HepG2 (cell line): Measurements from ENCODE around the gene TNFAIP1. TPM values are rescaled to one million over a fixed set of nuclear protein-coding genes. Genes with fewer than 3 reads are reported as not detected.
A peak's percentile ranks its signal among the peaks of the same experiment; 100 is the strongest.

Experiments used
- ARID4A ChIP-seq: sonication (generic); formaldehyde crosslinking; IDR thresholded peaks from 2 replicates; pipeline ENCODE4 v1.5.0; 2020; ENCODE audit warnings: mild to moderate bottlenecking, missing genetic modification reagents, borderline replicate concordance
- BRD4 ChIP-seq: sonication (generic); formaldehyde crosslinking; IDR thresholded peaks from 2 replicates; pipeline ENCODE4 v1.4.0; 2020; ENCODE audit warnings: missing genetic modification reagents
- CAMTA2 ChIP-seq: sonication (generic); formaldehyde crosslinking; IDR thresholded peaks from 2 replicates; pipeline ENCODE4 v1.4.0; 2020; ENCODE audit warnings: mild to moderate bottlenecking, missing genetic modification reagents, borderline replicate concordance
- CEBPG ChIP-seq: IDR thresholded peaks from 2 replicates; pipeline ENCODE4 v1.6.1; 2016
- ELK4 ChIP-seq: sonication (generic); formaldehyde crosslinking; IDR thresholded peaks from 2 replicates; pipeline ENCODE4 v1.9.0; 2021; ENCODE audit warnings: missing genetic modification reagents, borderline replicate concordance
- GABPB1 ChIP-seq: IDR thresholded peaks from 2 replicates; pipeline ENCODE4 v1.6.1; 2016; ENCODE audit warnings: mild to moderate bottlenecking, missing genetic modification reagents, moderate library complexity, missing compliant biosample characterization
- KDM1A ChIP-seq: IDR thresholded peaks from 2 replicates; pipeline ENCODE4 v1.6.1; 2016; ENCODE audit warnings: missing compliant biosample characterization
- KLF12 ChIP-seq: sonication (generic); formaldehyde crosslinking; IDR thresholded peaks from 2 replicates; pipeline ENCODE4 v1.4.0; 2020; ENCODE audit warnings: missing genetic modification reagents, borderline replicate concordance
- KLF13 ChIP-seq: sonication (generic); formaldehyde crosslinking; IDR thresholded peaks from 2 replicates; pipeline ENCODE4 v1.4.0; 2020; ENCODE audit warnings: mild to moderate bottlenecking, missing genetic modification reagents
- NFE2L1 ChIP-seq: sonication (generic); formaldehyde crosslinking; IDR thresholded peaks from 2 replicates; pipeline ENCODE4 v1.4.0; 2020; ENCODE audit warnings: missing genetic modification reagents, mild to moderate bottlenecking, borderline replicate concordance
- NFKBIZ ChIP-seq: IDR thresholded peaks from 2 replicates; pipeline ENCODE4 v1.6.1; 2018; ENCODE audit warnings: missing genetic modification reagents, missing compliant biosample characterization
- RNF2 ChIP-seq: fragments of 450-650 bp; conservative IDR thresholded peaks from 2 replicates; pipeline ENCODE4 v1.6.1; 2016; ENCODE audit warnings: low read depth
- SIX1 ChIP-seq: sonication (generic); formaldehyde crosslinking; IDR thresholded peaks from 2 replicates; pipeline ENCODE4 v1.4.0; 2020; ENCODE audit warnings: missing genetic modification reagents, borderline replicate concordance
- TEAD3 ChIP-seq: optimal IDR thresholded peaks from 2 replicates; pipeline ENCODE3; 2016; ENCODE audit warnings: borderline replicate concordance
- ZBTB44 ChIP-seq: sonication (generic); formaldehyde crosslinking; IDR thresholded peaks from 2 replicates; pipeline ENCODE4 v1.4.0; 2020; ENCODE audit warnings: missing genetic modification reagents
- ZNF160 ChIP-seq: sonication (generic); formaldehyde crosslinking; IDR thresholded peaks from 2 replicates; pipeline ENCODE4 v1.8.0; 2022; ENCODE audit warnings: mild to moderate bottlenecking, inconsistent platforms, missing genetic modification reagents
- ZNF230 ChIP-seq: sonication (generic); formaldehyde crosslinking; IDR thresholded peaks from 2 replicates; pipeline ENCODE4 v1.4.0; 2020; ENCODE audit warnings: mild to moderate bottlenecking, missing genetic modification reagents
- ZNF362 ChIP-seq: sonication (generic); formaldehyde crosslinking; IDR thresholded peaks from 2 replicates; pipeline ENCODE4 v1.4.0; 2020; ENCODE audit warnings: missing genetic modification reagents, mild to moderate bottlenecking, borderline replicate concordance
- ZSCAN9 ChIP-seq: IDR thresholded peaks from 2 replicates; pipeline ENCODE4 v1.6.1; 2016; ENCODE audit warnings: borderline replicate concordance
- polyA plus RNA-seq, 8 experiments: library from polyadenylated mRNA; depleted of rRNA in 3 of 8; stranded (reverse) in 7 of 8; unstranded in 1 of 8; fragments of >200 nt; fragmentation: Illumina TruSeq in 4 of 8; extraction: Trizol in 4 of 8; gene quantifications; 2 replicates each; pipeline versions ENCODE4 v1.2.1 to v1.2.3, GENCODE V29; 2011 to 2016; ENCODE audit warnings: low read depth in 4 of 8, missing spikeins in 1 of 8, mixed read lengths in 1 of 8; ENCODE audit not compliant: insufficient read depth in 1 of 8
- total RNA-seq, 5 experiments: library from RNA; depleted of rRNA; stranded (reverse); fragments of >200 nt; fragmentation: Illumina TruSeq; extraction: Trizol; gene quantifications; 2 replicates each; pipeline ENCODE4 v1.2.3, GENCODE V29; 2016; ENCODE audit warnings: low read depth in 1 of 5
- TF ChIP-seq, protein P1 (sequence below), 2 experiments: sonication (generic) in 1 of 2; formaldehyde crosslinking in 1 of 2; IDR thresholded peaks; 2 replicates each; pipeline versions ENCODE4 v1.4.0 to v1.6.1; 2018 to 2020; ENCODE audit warnings: missing genetic modification reagents in 2 of 2, borderline replicate concordance in 1 of 2, low read depth in 1 of 2, mild to moderate bottlenecking in 1 of 2, missing biosample characterization in 1 of 2

Gene TNFAIP1
- total and polyA plus RNA-seq, 2 of the 13 experiments (the other 11 are each of a cell fraction or from before 2014, with no cell fraction given), result 17.5 to 40.6 TPM

DNA sequence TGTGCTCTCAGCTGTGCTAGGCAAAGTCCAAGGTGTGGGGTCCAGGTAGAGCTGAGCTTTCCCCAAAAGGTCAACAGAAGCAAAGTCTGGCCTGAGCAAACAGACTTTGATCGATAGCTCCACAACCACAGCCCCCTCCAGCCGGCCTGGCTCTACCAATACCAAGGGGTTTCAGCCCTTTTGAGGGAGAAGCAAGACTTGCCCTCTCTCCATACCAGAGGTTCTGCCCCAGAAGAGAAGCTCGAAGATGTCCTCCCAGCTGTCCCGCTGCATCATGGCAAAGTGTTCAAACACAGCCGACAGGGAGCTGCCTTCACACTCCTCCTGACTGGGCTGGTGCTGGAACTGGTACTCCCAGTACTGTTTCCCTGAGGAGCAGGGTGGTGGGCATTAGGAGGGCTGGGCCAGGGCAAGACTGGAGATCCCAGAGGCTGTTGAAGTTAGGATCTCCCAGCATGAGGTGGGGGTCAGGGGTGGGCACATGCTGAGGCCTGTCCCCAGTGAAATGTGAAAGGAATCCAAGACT, 32.8 kb downstream of the TNFAIP1 start (continued):
- peak; percentile 79; the same call in 1 of the 2 replicates for TF ChIP-seq ARID4A
- no peak for TF ChIP-seq NFE2L1 (CRISPR knock-in tag)
- TF ChIP-seq CEBPG, result peak; percentile 59
- TF ChIP-seq SIX1 (CRISPR knock-in tag), result peak; percentile 52; the same call in 1 of the 2 replicates
- TF ChIP-seq GABPB1, result no peak; the same call in 1 of the 2 replicates
- 0 out of 2 replicates have a peak, but pooled peaks have one; percentile 66 for TF ChIP-seq ZNF160 (CRISPR knock-in tag)
- no peak for TF ChIP-seq ZSCAN9 (CRISPR knock-in tag)
- TF ChIP-seq, protein P1, sequence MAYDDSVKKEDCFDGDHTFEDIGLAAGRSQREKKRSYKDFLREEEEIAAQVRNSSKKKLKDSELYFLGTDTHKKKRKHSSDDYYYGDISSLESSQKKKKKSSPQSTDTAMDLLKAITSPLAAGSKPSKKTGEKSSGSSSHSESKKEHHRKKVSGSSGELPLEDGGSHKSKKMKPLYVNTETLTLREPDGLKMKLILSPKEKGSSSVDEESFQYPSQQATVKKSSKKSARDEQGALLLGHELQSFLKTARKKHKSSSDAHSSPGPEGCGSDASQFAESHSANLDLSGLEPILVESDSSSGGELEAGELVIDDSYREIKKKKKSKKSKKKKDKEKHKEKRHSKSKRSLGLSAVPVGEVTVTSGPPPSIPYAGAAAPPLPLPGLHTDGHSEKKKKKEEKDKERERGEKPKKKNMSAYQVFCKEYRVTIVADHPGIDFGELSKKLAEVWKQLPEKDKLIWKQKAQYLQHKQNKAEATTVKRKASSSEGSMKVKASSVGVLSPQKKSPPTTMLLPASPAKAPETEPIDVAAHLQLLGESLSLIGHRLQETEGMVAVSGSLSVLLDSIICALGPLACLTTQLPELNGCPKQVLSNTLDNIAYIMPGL (CRISPR knock-in tag; IDR thresholded peaks at IDR 0.05; ENCODE audit: borderline replicate concordance in 1 of 2, low read depth in 1 of 2), result peak; percentile 57 to 59; a peak in 1 of 4 replicates
- no peak for TF ChIP-seq ZBTB44 (CRISPR knock-in tag)
- TF ChIP-seq KLF13, result no peak; the same call in 1 of the 2 replicates
- TF ChIP-seq CAMTA2 (CRISPR knock-in tag), result no peak
- TF ChIP-seq ZNF230 (CRISPR knock-in tag), result no peak
- TF ChIP-seq KLF12 (CRISPR knock-in tag), result peak; percentile 91
- TF ChIP-seq TEAD3, result peak; percentile 79
- TF ChIP-seq ZNF362 (CRISPR knock-in tag), result no peak
- peak; percentile 78 for TF ChIP-seq KDM1A (CRISPR knock-in tag)
- TF ChIP-seq BRD4 (CRISPR knock-in tag), result 0 out of 2 replicates have a peak, but pooled peaks have one; percentile 33
- TF ChIP-seq NFKBIZ (CRISPR knock-in tag), result 0 out of 2 replicates have a peak, but pooled peaks have one; percentile 66
- no peak for TF ChIP-seq RNF2
- TF ChIP-seq ELK4 (CRISPR knock-in tag), result no peak
